ENCODE data around the gene CHPT1. TPM values are rescaled to one million over a fixed set of nuclear protein-coding genes. Genes with fewer than 3 reads are reported as not detected.
"Not testable (repeated sequence)": the region's sequence is repeated elsewhere in the genome, so short reads cannot be mapped to it uniquely, and the experiment has no call there.

The CHPT1 gene
- total RNA-seq (2014; rRNA removed; shearing (Covaris generic)) = 34.3 and 39.2 TPM in 2 replicates

GRCh38 chr12:101697197-101697929, at the start of gene CHPT1:
TSS of gene CHPT1 (plus strand) at chr12:101697640. CDS start at chr12:101697862, 222 bp downstream.
- peak; percentile 62 for DNase-seq (ENCODE audit: low read depth)

GRCh38 chr12:101647711-101648110, 49.7 kb upstream of the CHPT1 start:
- DNase-seq (ENCODE audit: low read depth) = no peak

DNA sequence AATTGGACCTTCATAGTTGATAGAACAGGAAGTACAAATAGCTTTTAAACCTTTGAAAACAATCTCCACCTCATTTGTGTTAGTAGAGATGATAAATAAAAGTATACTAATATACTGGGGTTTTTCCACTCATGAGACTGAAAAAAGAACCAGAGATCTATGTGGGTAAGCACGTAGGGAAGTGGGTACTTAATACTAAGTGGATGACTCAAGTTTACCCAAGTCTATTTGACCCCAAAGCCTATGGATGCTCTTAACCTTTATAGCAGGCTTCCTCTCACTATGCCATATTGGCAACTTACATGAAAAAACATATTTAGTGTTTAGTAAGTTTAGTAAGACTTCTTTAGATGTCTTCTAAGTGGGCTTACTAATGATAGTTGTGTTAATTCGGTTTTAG, 49.2 kb upstream of the CHPT1 start:
- DNase-seq (ENCODE audit: low read depth) = no peak

GRCh38 chr12:101650346-101651117, 46.9 kb upstream of the CHPT1 start:
- DNase-seq (ENCODE audit: low read depth) = no peak

DNA sequence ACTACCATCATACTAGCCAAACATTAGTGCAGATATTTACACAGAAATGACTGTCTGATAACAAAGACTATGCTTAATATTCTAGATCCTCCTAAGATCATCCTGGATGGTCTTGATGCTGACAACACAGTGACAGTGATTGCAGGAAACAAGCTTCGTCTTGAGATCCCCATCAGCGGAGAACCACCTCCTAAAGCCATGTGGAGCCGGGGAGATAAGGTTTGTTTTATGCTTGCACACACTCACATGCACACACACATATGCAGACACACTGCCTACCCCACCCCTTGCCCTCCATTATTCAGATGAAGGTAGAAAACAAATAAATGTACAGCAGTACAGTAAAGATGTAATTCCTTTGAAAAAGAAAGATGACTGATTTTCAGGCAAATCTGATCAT, 44.4 kb upstream of the CHPT1 start:
- no peak for DNase-seq (ENCODE audit: low read depth)

- DNase-seq (ENCODE audit: low read depth) = peak; percentile 6
Observed at GRCh38 chr12:101653503-101653902, 43.9 kb upstream of the CHPT1 start.

GRCh38 chr12:101654442-101654841, 43.0 kb upstream of the CHPT1 start:
- DNase-seq (ENCODE audit: low read depth) = no peak

GRCh38 chr12:101655393-101655792, 42.0 kb upstream of the CHPT1 start:
- DNase-seq (ENCODE audit: low read depth) = no peak

GRCh38 chr12:101660662-101661061, 36.8 kb upstream of the CHPT1 start:
- not testable (repeated sequence) for DNase-seq (ENCODE audit: low read depth)

- no peak for DNase-seq (ENCODE audit: low read depth)
Observed at GRCh38 chr12:101663298-101663697, 34.1 kb upstream of the CHPT1 start.

GRCh38 chr12:101664992-101665391, 32.4 kb upstream of the CHPT1 start:
- DNase-seq (ENCODE audit: low read depth) = no peak

- no peak for DNase-seq (ENCODE audit: low read depth)
Observed at GRCh38 chr12:101666052-101666728, 31.2 kb upstream of the CHPT1 start.

GRCh38 chr12:101667591-101667990, 29.8 kb upstream of the CHPT1 start:
- no peak for DNase-seq (ENCODE audit: low read depth)

- DNase-seq (ENCODE audit: low read depth) = peak; percentile 3
Observed at GRCh38 chr12:101670007-101670671, 27.3 kb upstream of the CHPT1 start.

DNA sequence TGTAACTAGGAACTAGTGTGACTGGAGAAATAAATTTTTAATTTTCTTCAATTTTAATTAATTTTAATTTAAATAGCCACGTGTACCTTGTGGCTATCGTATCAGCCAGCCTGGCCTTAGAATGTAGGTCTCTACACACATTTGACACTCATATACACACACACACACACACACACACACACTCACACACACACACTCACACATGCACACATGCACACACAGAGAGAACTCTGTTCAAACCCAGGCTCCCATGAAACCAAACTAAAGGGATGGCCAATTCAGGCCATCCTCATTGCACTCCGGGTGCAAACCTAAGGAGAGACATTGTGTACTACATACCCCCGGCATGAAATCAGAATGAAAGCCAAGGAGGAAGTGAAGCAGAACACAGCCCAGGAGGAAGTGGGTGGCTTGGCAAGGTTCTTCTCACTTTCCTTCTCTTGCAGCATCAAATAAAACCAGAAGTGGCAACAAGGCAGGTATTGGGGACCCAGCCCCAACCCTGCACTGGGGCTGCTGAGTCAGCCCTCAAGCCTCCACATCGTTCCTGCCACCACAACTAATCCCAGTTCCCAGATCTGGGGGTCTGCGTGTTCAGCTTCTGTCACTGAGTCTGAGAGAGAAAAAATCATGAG, 26.2 kb upstream of the CHPT1 start:
- no peak for DNase-seq (ENCODE audit: low read depth)

GRCh38 chr12:101671833-101672232, 25.6 kb upstream of the CHPT1 start:
- DNase-seq (ENCODE audit: low read depth) = no peak

DNA sequence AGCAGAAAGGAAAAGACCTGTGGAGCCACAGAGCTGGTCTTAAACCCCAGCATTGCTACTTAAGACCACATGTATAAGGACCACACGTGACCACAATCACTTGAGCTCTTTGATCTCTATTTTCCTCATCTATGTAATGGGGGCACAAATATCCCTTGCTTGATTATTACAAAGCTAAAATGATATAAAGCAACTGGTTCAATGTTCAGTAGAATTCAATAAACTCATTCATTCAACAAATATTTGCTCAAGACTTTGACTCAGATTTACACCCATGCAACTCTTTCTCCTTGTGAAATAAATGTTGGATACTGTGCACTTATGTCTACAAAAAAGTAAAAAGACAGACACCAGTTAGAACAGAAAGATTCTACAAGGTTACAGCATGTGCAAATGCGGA, 21.9 kb upstream of the CHPT1 start:
- no peak for DNase-seq (ENCODE audit: low read depth)

GRCh38 chr12:101676497-101676896, 20.9 kb upstream of the CHPT1 start:
- not testable (repeated sequence) for DNase-seq (ENCODE audit: low read depth)

DNA sequence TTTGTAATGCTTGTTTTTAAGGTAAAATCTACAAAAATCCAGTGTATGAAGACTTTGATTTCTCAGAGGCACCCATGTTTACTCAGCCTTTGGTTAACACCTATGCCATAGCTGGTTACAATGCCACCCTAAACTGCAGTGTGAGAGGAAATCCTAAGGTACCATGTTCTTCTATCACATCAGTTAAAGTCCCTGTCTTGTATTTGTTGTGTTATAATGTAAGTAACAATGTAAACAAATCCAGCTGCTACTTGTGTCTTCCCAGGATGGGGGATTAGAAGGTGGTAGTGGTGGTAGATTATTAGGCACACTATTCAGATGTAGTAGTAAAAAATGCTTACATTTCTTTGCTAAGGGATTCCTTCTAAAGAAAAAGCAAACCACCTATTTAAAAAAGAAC, 19.4 kb upstream of the CHPT1 start:
- no peak for DNase-seq (ENCODE audit: low read depth)

DNA sequence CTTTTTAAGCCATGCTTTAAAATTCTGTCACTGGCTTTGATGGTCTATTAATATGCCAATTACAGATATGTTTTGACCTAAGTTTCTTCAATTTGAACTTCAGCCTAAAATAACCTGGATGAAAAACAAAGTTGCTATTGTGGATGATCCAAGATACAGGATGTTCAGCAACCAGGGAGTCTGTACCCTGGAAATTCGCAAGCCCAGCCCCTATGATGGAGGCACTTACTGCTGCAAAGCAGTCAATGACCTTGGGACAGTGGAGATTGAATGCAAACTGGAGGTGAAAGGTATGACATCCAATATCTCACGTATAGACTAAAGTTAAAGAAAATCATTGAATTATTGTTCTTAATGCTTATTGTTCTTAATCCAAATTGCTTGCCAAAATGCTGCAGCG, 17.2 kb upstream of the CHPT1 start:
- no peak for DNase-seq (ENCODE audit: low read depth)

DNA sequence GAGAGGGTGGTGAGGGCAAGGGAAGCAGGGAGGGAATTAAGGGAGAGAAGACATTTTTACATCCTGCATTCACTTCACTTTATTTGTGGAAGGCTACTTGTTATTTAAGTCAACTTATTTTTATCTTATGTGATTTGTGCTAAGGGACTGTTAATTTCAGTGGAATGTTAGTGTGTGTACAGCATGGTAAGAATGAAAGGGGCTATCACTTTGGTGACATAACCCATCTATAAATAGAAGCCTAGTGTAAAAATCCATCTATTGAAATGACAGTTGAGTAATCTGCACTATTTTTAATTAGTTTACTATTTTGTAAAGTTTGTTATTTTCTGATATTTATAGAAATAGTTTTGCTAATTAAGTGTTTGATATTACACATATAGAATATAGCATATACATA, 16.8 kb upstream of the CHPT1 start:
- no peak for DNase-seq (ENCODE audit: low read depth)

DNA sequence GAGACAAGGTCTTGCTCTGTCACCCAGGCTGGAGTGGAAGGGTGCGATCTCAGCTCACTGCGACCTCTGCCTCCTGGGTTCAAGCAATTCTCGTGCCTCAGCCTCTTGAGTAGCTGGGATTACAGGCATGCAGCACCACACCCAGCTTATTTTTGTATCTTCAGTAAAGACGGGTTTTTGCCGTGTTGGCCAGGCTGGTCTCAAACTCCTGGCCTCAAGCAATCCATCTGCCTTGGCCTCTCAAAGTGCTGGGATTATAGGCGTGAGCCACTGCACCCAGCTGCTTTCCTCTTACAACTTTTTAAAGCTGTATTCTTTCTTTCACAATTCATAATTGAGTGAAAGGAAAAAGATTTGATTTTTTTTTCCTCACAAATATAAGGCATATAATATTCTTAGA, 15.8 kb upstream of the CHPT1 start:
- DNase-seq (ENCODE audit: low read depth) = not testable (repeated sequence)
